GM12872 (cell line): ENCODE measurements around the gene SOCS7.

ENCODE experiments used
- CTCF ChIP-seq: IDR thresholded peaks from 3 replicates; pipeline ENCODE4 v1.5.1; 2011; ENCODE audit warnings: low read depth, mild to moderate bottlenecking, low read length, moderate library complexity; ENCODE audit not compliant: insufficient read depth

Gene SOCS7

DNA sequence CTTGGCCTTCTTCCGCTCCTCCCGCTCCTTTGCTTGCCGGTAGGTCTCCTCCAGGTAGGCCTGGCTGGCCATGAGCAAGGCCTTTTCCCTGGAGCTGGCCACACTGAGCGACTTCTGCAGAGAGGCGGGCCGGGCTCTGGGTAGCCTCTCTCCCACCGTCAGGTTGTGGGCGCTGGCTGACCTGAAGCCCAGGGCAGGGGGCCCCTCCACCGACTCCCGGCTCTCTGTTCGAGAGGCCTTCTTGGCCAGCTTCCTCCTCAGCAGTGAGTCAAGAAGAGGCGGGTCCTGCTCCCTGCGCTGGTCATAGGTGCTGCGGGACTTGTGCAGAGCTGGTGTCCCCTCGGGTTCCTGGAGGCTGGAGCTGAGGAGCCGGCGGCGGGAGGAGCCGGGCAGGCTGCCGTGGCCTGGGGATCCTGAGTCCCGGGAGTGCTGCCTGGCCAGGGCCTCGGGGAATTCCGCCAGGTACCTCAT, 20.7 kb upstream of the SOCS7 start:
- TF ChIP-seq CTCF = no peak

- TF ChIP-seq CTCF = no peak
Observed at GRCh38 chr17:38332735-38333134, 18.9 kb upstream of the SOCS7 start.

DNA sequence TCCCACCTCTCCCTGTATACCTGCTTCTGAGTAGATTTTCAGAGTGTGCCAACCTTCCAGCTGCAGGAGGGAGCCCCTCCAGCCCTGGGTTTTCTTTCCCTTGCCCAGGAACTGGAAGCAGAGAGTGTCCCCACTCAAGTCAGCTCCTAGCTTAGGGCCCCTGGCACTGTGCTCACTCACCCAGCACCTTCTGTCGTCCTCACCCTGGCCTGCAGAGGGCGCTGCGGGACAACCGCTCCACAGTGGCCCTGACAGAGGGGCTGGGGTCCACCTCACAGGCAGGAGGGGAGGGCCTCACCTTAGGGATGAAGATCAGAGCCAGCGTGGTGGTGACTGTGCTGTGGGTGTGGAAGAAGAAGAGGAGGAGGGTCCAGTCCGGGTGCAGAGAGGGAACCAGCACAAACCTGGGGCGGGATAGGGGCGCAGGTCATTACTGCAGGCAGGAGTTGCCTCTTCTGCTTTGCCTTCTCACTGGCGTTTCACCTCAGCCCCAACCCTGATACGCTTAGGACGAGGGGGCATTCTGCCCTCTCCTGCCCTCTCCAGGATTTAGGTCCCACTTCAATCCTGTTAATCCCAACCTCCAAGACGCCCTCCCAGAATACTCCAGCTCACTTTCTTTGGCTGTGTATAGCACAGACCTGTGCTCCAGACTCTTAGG, 17.9 kb upstream of the SOCS7 start:
- peak; percentile 77 for TF ChIP-seq CTCF

GRCh38 chr17:38334480-38335364, 16.9 kb upstream of the SOCS7 start:
- TF ChIP-seq CTCF = no peak

GRCh38 chr17:38336838-38337237, 14.8 kb upstream of the SOCS7 start:
- TF ChIP-seq CTCF = no peak

- TF ChIP-seq CTCF = no peak
Observed at GRCh38 chr17:38338053-38338452, 13.6 kb upstream of the SOCS7 start.

GRCh38 chr17:38338535-38338934, 13.1 kb upstream of the SOCS7 start:
- TF ChIP-seq CTCF = no peak
